Brain microvascular endothelial cell (primary cell): ENCODE measurements around the gene RCC2.
"Not testable (repeated sequence)": the region's sequence is repeated elsewhere in the genome, so short reads cannot be mapped to it uniquely, and the experiment has no call there.

Experiments
- DNase-seq: peaks from one replicate; pipeline ENCODE4 v3.0.0-alpha.2; 2020
- H3K27ac ChIP-seq: fragments of 250-450 bp; sonication (Bioruptor Pico); 2 replicates; pipeline ENCODE4 v1.5.1; 2020; ENCODE audit warnings: mild to moderate bottlenecking, moderate library complexity
- H3K27me3 ChIP-seq: fragments of 250-450 bp; sonication (Bioruptor Pico); replicated peaks from 2 replicates; pipeline ENCODE4 v1.5.1; 2020; ENCODE audit warnings: mild to moderate bottlenecking
- H3K36me3 ChIP-seq: fragments of 250-450 bp; sonication (Bioruptor Pico); replicated peaks from 2 replicates; pipeline ENCODE4 v1.5.1; 2020; ENCODE audit warnings: mild to moderate bottlenecking
- H3K4me3 ChIP-seq: 2 replicates; pipeline ENCODE4 v1.5.1; 2011; ENCODE audit warnings: low read depth, mild to moderate bottlenecking, control low read depth, low read length, moderate library complexity
- CTCF ChIP-seq: IDR thresholded peaks from 2 replicates; pipeline ENCODE4 v1.5.1; 2011; ENCODE audit warnings: low read depth, mild to moderate bottlenecking, moderate library complexity, low read length, control low read depth, inconsistent platforms; ENCODE audit errors: missing control alignments
- in situ Hi-C: cut with HindIII; loops from 2 replicates; pipeline ENCODE4 v1.10.0; 2017; ENCODE audit warnings: low sequenced_read_pairs, low pct_ligation_motif_present

The RCC2 gene

GRCh38 chr1:17463991-17464390, 24.5 kb upstream of the RCC2 start:
- no peak for DNase-seq
- Histone ChIP-seq H3K27ac (no peak overlapping the region), H3K4me3 (no peak overlapping the region), H3K36me3 (no peaks in the 10 kb centered on the region), H3K27me3 (no peaks in the 10 kb centered on the region)
- TF ChIP-seq CTCF, result no peak
- in situ Hi-C loops, result no loop called here

- no peak overlapping the region for H3K4me3 ChIP-seq
- no peak for TF ChIP-seq CTCF
- no peaks in the 10 kb centered on the region for H3K27me3 ChIP-seq
- in situ Hi-C loops, result no loop called here
- DNase-seq, result no peak
- H3K36me3 ChIP-seq, result no peaks in the 10 kb centered on the region
- H3K27ac ChIP-seq, result no peak overlapping the region
These were observed 23.2 kb upstream of the RCC2 start for GRCh38 chr1:17462669-17463068.

GRCh38 chr1:17460219-17460618, 20.7 kb upstream of the RCC2 start:
- Histone ChIP-seq H3K36me3 (no peaks in the 10 kb centered on the region), H3K27me3 (no peaks in the 10 kb centered on the region), H3K27ac (no peak overlapping the region), H3K4me3 (no peak overlapping the region)
- TF ChIP-seq CTCF, result no peak
- in situ Hi-C loops, result no loop called here
- no peak for DNase-seq

- no peak for DNase-seq
- Histone ChIP-seq H3K4me3 (no peak overlapping the region), H3K27me3 (no peaks in the 10 kb centered on the region), H3K27ac (no peak overlapping the region), H3K36me3 (no peaks in the 10 kb centered on the region)
- no peak for TF ChIP-seq CTCF
- in situ Hi-C loops, result no loop called here
These were observed 19.3 kb upstream of the RCC2 start for GRCh38 chr1:17458794-17459193.

GRCh38 chr1:17452686-17453085, 13.2 kb upstream of the RCC2 start:
- no peaks in the 10 kb centered on the region for H3K27me3 ChIP-seq
- no peak overlapping the region for H3K27ac ChIP-seq
- no peak for TF ChIP-seq CTCF
- DNase-seq, result no peak
- no peaks in the 10 kb centered on the region for H3K36me3 ChIP-seq
- in situ Hi-C loops, result no loop called here
- H3K4me3 ChIP-seq, result no peak overlapping the region

GRCh38 chr1:17452203-17452602, 12.7 kb upstream of the RCC2 start:
- H3K27me3 ChIP-seq, in situ Hi-C loops, H3K4me3 ChIP-seq, DNase-seq, H3K36me3 ChIP-seq, H3K27ac ChIP-seq: not testable (repeated sequence)
